Activated naive CD8-positive, alpha-beta T cell treated with anti-CD3 and anti-CD28 coated beads, Interleukin-2, amount 50 U/mL, for 16 hours (primary cell): ENCODE results near the gene OPN1MW.
"Not testable (repeated sequence)": the region's sequence is repeated elsewhere in the genome, so short reads cannot be mapped to it uniquely, and the experiment has no call there.

ENCODE experiments used
- DNase-seq: peaks from one replicate; pipeline ENCODE4 v3.0.0-alpha.2; 2020; ENCODE audit warnings: low read depth, low spot score

OPN1MW gene

GRCh38 chrX:154209670-154210418 is 27.4 kb downstream of the OPN1MW start:
- DNase-seq: not testable (repeated sequence)

- DNase-seq: not testable (repeated sequence)
Measured at GRCh38 chrX:154211057-154211456, 28.7 kb downstream of the OPN1MW start.

- DNase-seq: not testable (repeated sequence)
Measured at GRCh38 chrX:154211499-154211898, 29.1 kb downstream of the OPN1MW start.

GRCh38 chrX:154219456-154219855 is 37.1 kb downstream of the OPN1MW start, which contains the start of gene OPN1MW2:
TSS of gene OPN1MW2 (plus strand) at chrX:154219756. CDS start at chrX:154219816, 60 bp downstream.
- DNase-seq: not testable (repeated sequence)

GRCh38 chrX:154225292-154225691 is 42.9 kb downstream of the OPN1MW start:
- not testable (repeated sequence) for DNase-seq

GRCh38 chrX:154226706-154227105 is 44.3 kb downstream of the OPN1MW start:
- not testable (repeated sequence) for DNase-seq

GRCh38 chrX:154231443-154231842 is 49.0 kb downstream of the OPN1MW start:
- DNase-seq: not testable (repeated sequence)

- DNase-seq: not testable (repeated sequence)
Measured at GRCh38 chrX:154233620-154234019, 51.2 kb downstream of the OPN1MW start.

- not testable (repeated sequence) for DNase-seq
Measured at GRCh38 chrX:154238939-154239559, 56.7 kb downstream of the OPN1MW start.

GRCh38 chrX:154239982-154240503 is 57.6 kb downstream of the OPN1MW start:
- not testable (repeated sequence) for DNase-seq
